GM12891 (cell line): ENCODE data around the gene SAMD5.

Experiments used
- POLR2A ChIP-seq: IDR thresholded peaks from 2 replicates; pipeline ENCODE4 v1.6.1; 2011; ENCODE audit warnings: low read depth, low read length, control low read depth
- POLR2AphosphoS5 ChIP-seq: IDR thresholded peaks from 2 replicates; pipeline ENCODE4 v1.6.1; 2011; ENCODE audit warnings: low read depth, low read length, control low read depth
- TAF1 ChIP-seq: IDR thresholded peaks from 2 replicates; pipeline ENCODE4 v1.6.1; 2011; ENCODE audit warnings: low read depth, low read length, control low read depth

DNA sequence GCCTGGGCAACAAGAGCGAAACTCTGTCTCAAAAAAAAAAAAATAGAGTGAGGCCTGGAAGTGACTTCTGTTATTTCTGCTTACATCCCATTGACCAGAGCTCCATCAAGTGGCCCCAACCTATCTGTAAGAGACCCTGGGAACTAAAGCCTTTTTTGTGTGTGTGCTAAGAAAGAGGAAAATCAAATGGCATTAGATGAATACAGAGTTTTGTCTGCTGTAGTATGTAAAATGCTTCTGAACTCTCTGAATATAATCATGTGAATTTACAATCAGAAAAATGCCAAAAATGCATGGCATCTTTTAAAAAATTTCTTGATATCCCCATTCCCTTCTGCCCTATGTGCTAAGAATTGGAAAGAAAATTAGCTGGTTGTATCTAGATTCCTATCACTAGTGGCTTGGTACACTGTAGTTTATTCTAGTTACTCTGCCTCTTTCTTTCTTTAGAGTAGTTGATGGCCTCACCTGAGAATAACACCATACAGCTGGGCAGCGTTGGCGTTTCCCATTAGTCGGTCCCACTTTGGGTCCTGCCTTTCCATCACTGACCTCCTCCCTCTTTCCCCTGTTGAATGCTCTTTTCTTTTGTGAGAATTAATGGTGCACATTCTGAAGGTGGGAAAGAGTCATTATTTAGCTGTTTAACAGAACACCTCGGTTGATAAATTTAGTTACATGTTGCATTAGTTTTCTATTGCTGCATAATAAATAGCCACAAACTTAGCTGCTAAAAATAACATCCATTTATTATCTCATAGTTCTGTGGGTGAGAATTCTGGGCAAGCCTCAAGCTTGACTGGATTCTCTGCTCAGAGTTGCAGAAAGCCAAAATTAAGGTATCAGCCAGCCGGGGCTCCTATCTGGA lies 38.2 kb downstream of the SAMD5 start:
- no peak for TF ChIP-seq POLR2AphosphoS5
- no peak for TF ChIP-seq TAF1
- no peak for TF ChIP-seq POLR2A
